Activated CD8-positive, alpha-beta memory T cell treated with anti-CD3 and anti-CD28 coated beads, Interleukin-2, amount 10 ng/mL, durations not matched to agents 7 days and 5 days (primary cell): ENCODE measurements around the gene RAMACL. TPM values are rescaled to one million over a fixed set of nuclear protein-coding genes. Genes with fewer than 3 reads are reported as not detected.
A peak's percentile ranks its signal among the peaks of the same experiment; 100 is the strongest.

ENCODE experiments used
- ATAC-seq: fragments of 150-1000 bp; cut with Tn5 transposase; one replicate; pipeline ENCODE4 v1.10.0; 2021; ENCODE audit warnings: moderate library complexity
- CTCF ChIA-PET: fragments of 350-600 bp; sonication (Branson Sonifier 250); formaldehyde crosslinking; loops from one replicate; lab custom pipeline; 2021; ENCODE audit warnings: antibody characterized with exemption; lab: Charles Lee
- DNase-seq: peaks from one replicate; pipeline ENCODE4 v3.0.0-alpha.2; 2020
- H3K27ac Mint-ChIP-seq: one replicate; pipeline ENCODE4 v1.8.0; 2021; ENCODE audit warnings: mild to moderate bottlenecking, mixed read lengths
- H3K27me3 Mint-ChIP-seq: one replicate; pipeline ENCODE4 v1.8.0; 2021; ENCODE audit warnings: mixed read lengths
- H3K36me3 Mint-ChIP-seq: one replicate; pipeline ENCODE4 v1.8.0; 2021; ENCODE audit warnings: mild to moderate bottlenecking, mixed read lengths
- H3K4me1 Mint-ChIP-seq: one replicate; pipeline ENCODE4 v1.8.0; 2021; ENCODE audit warnings: mixed read lengths
- H3K4me3 Mint-ChIP-seq: one replicate; pipeline ENCODE4 v1.8.0; 2021; ENCODE audit warnings: mild to moderate bottlenecking, moderate library complexity, mixed read lengths
- H3K9me3 Mint-ChIP-seq: one replicate; pipeline ENCODE4 v1.8.0; 2022; ENCODE audit warnings: low read depth, mixed read lengths
- total RNA-seq, 2 experiments: library from RNA; stranded (reverse); gene quantifications; one replicate each; pipeline ENCODE4 v1.2.3, GENCODE V29; 2021

The RAMACL gene
- total RNA-seq, 2 experiments from 2014 or later, result 0.14 to 0.29 TPM

DNA sequence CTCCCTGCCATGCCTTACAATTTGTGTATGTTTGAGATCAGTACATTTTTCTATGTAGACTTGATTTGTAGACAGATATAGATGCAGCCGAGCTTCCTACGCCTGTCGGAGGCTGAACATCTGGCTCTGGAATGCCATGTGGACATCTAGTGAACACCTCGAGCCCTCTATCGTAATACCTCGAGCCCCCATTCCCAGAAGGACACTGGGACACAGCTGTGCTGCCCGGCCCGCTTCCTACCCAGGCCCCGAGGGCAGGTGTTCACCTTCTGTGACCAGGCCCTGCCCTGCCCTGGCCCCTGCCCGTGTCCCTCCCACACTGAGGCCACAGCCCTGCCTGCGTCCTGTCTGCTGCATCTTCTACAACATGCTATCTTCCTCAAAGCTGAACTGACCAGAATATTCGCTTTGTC, 27.7 kb upstream of the RAMACL start:
- H3K27me3 Mint-ChIP-seq, result no peaks in the 10 kb centered on the region
- no peak overlapping the region for H3K27ac Mint-ChIP-seq
- no peaks in the 10 kb centered on the region for H3K9me3 Mint-ChIP-seq

DNA sequence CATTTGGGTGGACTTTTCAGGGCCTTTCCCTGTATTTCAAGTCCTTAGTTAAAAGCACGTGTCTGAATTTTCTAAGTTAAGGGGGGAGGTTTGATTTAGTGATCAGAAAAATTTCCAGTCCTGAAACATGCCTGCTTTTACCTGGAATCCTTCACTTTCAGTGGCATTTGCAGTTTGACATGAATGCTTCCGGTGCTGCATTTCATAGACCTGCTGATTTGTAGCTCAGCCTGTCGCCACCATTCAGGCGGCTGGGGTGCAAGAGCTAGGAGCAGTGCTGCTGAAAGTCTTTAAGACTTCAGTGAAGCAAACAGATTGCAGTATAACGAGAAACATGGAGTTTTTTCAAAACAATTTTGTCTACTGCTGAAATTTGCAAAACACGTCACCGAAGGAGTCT, 26.5 kb upstream of the RAMACL start:
- CTCF ChIA-PET, result no interaction called here
- H3K27ac Mint-ChIP-seq, result no peak overlapping the region
- ATAC-seq, result no peak

More for the DNA sequence above, 27.7 kb upstream of the RAMACL start:
- no peaks in the 10 kb centered on the region for H3K36me3 Mint-ChIP-seq
- CTCF ChIA-PET, result no interaction called here
- DNase-seq (no peak), ATAC-seq (no peak)
- no peak overlapping the region for H3K4me3 Mint-ChIP-seq
- no peaks in the 10 kb centered on the region for H3K4me1 Mint-ChIP-seq

DNA sequence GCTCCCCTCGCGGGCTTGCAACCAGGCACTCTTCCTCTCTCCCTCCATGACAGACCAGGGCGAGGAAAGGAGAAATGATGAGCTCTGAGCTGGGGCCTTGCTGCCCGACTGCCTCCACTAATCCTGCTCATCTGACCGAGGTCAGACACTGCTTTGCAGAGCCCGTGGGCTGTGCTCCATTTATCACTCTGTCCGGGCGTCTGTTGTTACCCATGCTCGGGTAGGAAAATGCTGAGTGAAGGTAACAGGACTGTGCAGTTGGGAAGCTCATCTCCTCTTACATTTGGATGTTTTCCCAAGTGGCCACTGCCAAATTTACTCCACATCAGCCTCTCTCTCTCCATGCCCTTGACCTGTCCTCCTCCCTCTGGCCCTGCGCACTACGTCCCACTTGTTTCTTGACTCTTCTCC, 26.0 kb upstream of the RAMACL start:
- ATAC-seq, result no peak
- Mint-ChIP-seq H3K27me3 (no peaks in the 10 kb centered on the region), H3K4me1 (no peaks in the 10 kb centered on the region), H3K9me3 (no peaks in the 10 kb centered on the region), H3K36me3 (no peaks in the 10 kb centered on the region), H3K4me3 (no peak overlapping the region), H3K27ac (no peak overlapping the region)
- DNase-seq, result peak; percentile 14
- CTCF ChIA-PET, result no interaction called here

More for the DNA sequence above, 26.5 kb upstream of the RAMACL start:
- Mint-ChIP-seq H3K4me3 (no peak overlapping the region), H3K9me3 (no peaks in the 10 kb centered on the region), H3K36me3 (no peaks in the 10 kb centered on the region), H3K4me1 (no peaks in the 10 kb centered on the region), H3K27me3 (no peaks in the 10 kb centered on the region)
- DNase-seq, result peak; percentile 22

DNA sequence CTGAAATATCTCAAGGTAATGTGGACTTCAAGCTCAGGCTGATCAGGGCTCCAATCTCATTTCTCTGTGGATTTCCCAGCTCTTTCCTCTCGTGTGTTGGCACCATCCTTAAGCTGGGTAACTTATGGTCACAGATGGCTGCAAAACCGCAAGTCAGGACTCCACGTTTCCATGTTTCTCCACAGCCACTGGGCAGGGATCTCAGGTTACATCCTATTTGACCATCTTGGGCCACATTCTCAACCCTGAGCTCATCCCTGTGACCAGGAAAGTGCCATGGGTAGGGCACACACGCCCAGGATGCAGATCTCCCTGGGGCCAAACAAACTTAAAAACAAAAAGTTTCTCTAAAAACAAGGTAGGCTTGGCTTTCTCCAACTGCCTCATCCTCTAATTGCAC, 25.2 kb upstream of the RAMACL start:
- DNase-seq (peak; percentile 25), ATAC-seq (no peak)
- Mint-ChIP-seq H3K27me3 (no peaks in the 10 kb centered on the region), H3K9me3 (no peaks in the 10 kb centered on the region), H3K27ac (no peak overlapping the region), H3K4me1 (no peaks in the 10 kb centered on the region), H3K4me3 (no peak overlapping the region), H3K36me3 (no peaks in the 10 kb centered on the region)
- CTCF ChIA-PET, result no interaction called here

DNA sequence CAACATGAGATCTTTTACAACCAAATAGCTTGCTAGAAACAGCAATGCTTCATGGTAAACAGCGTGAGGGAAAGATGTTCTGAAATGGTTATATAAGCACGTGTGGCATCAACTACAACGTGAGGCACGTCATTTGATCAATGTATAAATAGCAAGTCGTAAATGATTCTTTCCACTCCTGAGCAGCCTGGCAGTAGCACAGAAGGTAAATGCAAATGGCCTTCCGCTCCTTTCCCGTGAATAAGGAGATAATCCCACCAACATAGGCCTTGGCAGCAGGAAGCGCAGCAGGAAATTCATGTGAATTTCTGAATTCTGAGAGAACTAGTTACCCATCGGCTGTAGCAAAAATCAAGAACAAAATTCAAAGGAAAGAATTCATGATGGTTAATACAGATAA, 23.6 kb upstream of the RAMACL start:
- Mint-ChIP-seq H3K27me3 (no peaks in the 10 kb centered on the region), H3K36me3 (no peaks in the 10 kb centered on the region), H3K4me1 (no peaks in the 10 kb centered on the region), H3K4me3 (no peak overlapping the region), H3K9me3 (no peaks in the 10 kb centered on the region), H3K27ac (no peak overlapping the region)
- no peak for ATAC-seq
- DNase-seq, result peak; percentile 22
- CTCF ChIA-PET, result interaction anchor here (0.9 kb wide), 1 partner anchor 12 kb away, joined by 3 read pairs; no protein-coding TSS in a partner anchor

DNA sequence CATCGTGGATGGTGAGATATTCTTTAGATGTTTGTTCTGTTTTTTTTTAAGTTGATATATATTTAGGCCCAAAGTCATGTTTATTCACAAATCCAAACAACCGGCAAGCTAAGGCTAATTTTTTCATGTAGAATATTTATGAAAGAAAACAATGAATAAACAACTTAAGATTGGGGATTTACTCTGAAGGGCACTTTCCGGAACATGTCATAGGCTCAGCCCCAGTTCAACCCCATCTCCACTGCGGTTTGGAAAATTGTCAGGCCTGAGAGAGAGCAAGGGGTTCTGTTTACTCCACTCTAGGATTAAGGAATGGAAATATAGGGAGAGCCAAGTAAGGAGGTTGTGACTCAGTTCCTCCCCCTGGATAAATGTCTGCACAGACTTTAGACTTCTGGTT, 22.3 kb upstream of the RAMACL start:
- no peak overlapping the region for H3K27ac Mint-ChIP-seq
- CTCF ChIA-PET, result no interaction called here
- no peaks in the 10 kb centered on the region for H3K9me3 Mint-ChIP-seq
- H3K4me1 Mint-ChIP-seq, result no peaks in the 10 kb centered on the region
- no peak overlapping the region for H3K4me3 Mint-ChIP-seq
- H3K27me3 Mint-ChIP-seq, result no peaks in the 10 kb centered on the region
- ATAC-seq (no peak), DNase-seq (no peak)
- H3K36me3 Mint-ChIP-seq, result no peaks in the 10 kb centered on the region

DNA sequence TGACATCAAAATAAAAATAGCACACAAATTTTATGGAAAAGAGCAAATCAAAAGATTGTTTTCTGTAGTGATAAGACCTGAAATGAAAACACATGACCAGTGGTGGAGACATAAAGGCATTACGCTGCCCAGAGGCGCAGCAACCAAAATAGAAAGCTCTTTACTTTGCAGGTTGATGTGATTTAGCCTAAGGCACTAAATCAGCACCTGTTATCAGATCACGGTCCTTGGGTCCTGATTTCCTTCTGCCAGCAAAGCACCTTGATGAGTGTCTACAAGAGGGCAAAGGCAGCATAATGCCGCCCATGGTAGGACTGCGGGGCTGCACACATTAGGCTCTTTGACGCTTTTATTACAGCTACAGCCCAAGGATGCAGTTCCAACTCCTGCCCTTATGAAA, 19.3 kb upstream of the RAMACL start:
- CTCF ChIA-PET, result no interaction called here
- ATAC-seq, result no peak
- DNase-seq, result peak; percentile 37
- H3K4me1 Mint-ChIP-seq, result no peaks in the 10 kb centered on the region
- H3K27me3 Mint-ChIP-seq, result no peaks in the 10 kb centered on the region
- H3K27ac Mint-ChIP-seq, result no peak overlapping the region
- no peaks in the 10 kb centered on the region for H3K9me3 Mint-ChIP-seq
- no peak overlapping the region for H3K4me3 Mint-ChIP-seq
- H3K36me3 Mint-ChIP-seq, result no peaks in the 10 kb centered on the region

DNA sequence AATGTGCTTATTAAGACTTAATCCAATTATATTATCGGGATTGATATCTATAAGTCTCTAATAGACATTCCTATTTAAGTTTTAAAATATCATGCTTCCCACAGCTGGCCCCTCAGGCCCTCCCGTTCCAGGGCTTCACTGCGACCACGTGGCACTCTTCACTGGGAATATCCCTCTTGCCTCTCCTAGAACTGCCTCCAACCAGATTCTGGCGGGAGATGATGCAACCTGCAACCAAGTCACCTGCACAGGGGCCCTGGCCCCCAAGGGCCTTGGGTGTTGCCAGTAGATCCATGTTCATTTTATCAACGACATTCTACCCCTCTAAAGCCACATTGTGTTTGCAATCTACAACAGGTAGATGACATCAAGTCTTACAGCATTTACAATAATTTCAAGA, 18.4 kb upstream of the RAMACL start:
- Mint-ChIP-seq H3K4me1 (no peaks in the 10 kb centered on the region), H3K27me3 (no peaks in the 10 kb centered on the region), H3K27ac (no peak overlapping the region), H3K9me3 (no peaks in the 10 kb centered on the region), H3K36me3 (no peaks in the 10 kb centered on the region), H3K4me3 (no peak overlapping the region)
- ATAC-seq (no peak), DNase-seq (peak; percentile 33)
- CTCF ChIA-PET, result no interaction called here

DNA sequence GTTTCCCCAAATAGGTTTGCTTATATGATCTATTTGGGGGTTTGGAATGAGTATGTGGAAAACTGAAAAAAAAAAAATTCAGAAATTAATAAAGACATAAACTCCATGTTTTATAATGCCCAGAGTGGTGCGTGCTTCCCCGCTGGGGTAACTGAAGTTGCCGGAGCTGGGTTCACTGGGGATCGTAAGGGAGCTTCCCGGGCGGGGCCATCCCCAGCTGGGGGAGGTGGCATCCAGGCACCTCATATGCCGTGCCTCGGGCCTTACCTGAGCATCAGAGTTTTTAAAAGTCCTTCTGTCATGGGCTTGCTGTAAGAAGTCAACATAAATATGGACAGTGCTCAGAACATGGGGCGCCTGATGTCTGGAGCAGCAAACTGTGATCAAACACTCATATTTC, 17.9 kb upstream of the RAMACL start:
- Mint-ChIP-seq H3K9me3 (no peaks in the 10 kb centered on the region), H3K27me3 (no peaks in the 10 kb centered on the region), H3K27ac (no peak overlapping the region), H3K36me3 (no peaks in the 10 kb centered on the region), H3K4me3 (no peak overlapping the region), H3K4me1 (no peaks in the 10 kb centered on the region)
- CTCF ChIA-PET, result no interaction called here
- ATAC-seq (no peak), DNase-seq (no peak)

DNA sequence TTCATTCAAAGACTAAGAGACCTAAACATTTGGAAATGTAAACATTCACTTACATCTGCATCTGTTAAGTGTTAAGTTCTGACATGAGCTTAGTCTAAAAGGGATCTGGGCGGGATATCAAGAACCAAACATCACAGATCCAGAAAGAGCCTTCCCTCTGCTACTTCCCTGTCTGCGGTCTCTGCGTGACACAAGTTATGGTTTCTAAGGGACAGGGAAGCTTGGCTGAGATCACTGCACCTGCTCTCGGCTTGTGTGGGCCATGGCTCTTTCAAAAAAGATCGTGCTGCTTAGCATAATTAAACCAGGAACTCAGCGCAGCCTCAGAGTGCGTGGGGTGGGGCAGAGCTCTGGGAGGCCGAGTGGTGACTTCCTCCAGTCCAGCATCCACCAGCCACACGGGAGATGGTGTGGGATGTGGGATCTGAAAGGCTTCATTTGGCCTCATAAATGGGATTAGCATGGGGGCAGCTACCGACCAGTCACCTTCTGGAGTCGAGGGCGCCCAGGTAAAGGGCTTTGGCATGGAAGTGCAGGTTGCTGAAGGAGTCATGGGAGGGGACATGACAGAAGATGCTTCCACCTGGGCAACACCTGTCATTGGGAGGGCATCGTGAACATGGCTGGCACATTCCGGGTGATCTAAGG, 16.7 kb upstream of the RAMACL start:
- DNase-seq (no peak), ATAC-seq (no peak)
- H3K4me3 Mint-ChIP-seq, result no peak overlapping the region
- no peaks in the 10 kb centered on the region for H3K9me3 Mint-ChIP-seq
- CTCF ChIA-PET, result no interaction called here
- H3K4me1 Mint-ChIP-seq, result no peaks in the 10 kb centered on the region
- H3K27me3 Mint-ChIP-seq, result no peaks in the 10 kb centered on the region
- H3K36me3 Mint-ChIP-seq, result no peaks in the 10 kb centered on the region
- no peak overlapping the region for H3K27ac Mint-ChIP-seq

DNA sequence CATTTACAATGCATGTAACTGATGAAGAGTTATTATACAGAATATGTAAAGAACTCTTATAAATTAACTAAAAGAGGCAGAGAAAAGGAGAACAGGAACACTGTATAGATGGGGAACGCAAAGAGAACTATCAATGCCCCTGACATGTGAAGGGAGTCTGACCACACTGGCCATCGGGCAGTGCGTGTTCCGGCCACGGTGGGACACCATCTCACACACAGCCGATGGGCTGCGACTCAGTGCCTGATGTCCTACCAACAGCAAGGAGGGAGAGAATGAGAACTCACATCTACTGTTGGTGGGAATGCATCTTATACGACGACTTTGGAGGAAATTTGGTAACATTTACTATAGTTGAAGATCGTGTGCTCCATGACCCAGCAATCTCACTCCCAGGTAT, 15.5 kb upstream of the RAMACL start:
- ATAC-seq (no peak), DNase-seq (no peak)
- H3K9me3 Mint-ChIP-seq, result no peaks in the 10 kb centered on the region
- H3K4me3 Mint-ChIP-seq, result no peak overlapping the region
- H3K27ac Mint-ChIP-seq, result no peak overlapping the region
- H3K27me3 Mint-ChIP-seq, result no peaks in the 10 kb centered on the region
- H3K36me3 Mint-ChIP-seq, result no peaks in the 10 kb centered on the region
- CTCF ChIA-PET, result no interaction called here
- H3K4me1 Mint-ChIP-seq, result no peaks in the 10 kb centered on the region

DNA sequence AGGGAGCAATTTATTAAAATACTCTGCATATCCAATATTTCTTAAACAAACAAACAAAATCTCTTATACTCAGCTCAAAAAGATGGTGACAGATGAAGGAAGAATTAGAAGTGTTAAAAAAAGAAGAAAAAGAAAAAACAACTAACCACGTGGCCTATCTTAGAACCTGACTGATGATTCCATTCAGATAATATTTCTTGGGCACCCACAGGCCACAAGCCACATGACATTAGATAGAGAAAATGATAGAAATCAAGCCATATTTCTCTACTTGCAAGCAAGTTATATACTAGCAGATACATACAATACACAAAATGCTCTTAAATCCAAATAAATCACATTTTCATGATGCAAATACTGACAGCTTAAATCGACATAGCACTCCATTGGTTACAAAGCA, 14.5 kb upstream of the RAMACL start:
- no peak overlapping the region for H3K27ac Mint-ChIP-seq
- DNase-seq (no peak), ATAC-seq (no peak)
- no peaks in the 10 kb centered on the region for H3K27me3 Mint-ChIP-seq
- H3K4me3 Mint-ChIP-seq, result no peak overlapping the region
- CTCF ChIA-PET, result no interaction called here
- no peaks in the 10 kb centered on the region for H3K9me3 Mint-ChIP-seq
- H3K36me3 Mint-ChIP-seq, result no peaks in the 10 kb centered on the region
- H3K4me1 Mint-ChIP-seq, result no peaks in the 10 kb centered on the region

DNA sequence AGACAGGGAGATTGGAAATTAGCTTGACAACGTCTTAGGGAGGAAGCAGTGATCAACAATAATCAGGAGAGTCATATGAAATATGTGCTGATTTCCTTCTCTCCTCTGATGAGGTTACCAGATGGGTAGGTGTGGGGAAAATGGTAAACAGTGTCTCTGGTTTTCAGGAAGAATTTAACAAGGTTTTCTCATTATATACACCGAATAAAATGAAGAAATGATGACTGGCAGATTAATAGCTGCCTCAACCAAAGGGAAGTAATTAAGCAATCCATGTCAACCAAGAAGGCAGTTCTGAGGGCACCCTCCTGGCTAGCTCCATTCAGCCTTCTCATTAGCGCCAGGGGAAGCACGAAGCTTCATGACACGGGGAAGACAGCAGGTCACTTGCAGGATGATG, 12.7 kb upstream of the RAMACL start:
- Mint-ChIP-seq H3K36me3 (no peaks in the 10 kb centered on the region), H3K9me3 (no peaks in the 10 kb centered on the region), H3K4me3 (no peak overlapping the region), H3K27me3 (no peaks in the 10 kb centered on the region), H3K27ac (no peak overlapping the region), H3K4me1 (no peaks in the 10 kb centered on the region)
- no peak for ATAC-seq
- no peak for DNase-seq
- CTCF ChIA-PET, result no interaction called here

DNA sequence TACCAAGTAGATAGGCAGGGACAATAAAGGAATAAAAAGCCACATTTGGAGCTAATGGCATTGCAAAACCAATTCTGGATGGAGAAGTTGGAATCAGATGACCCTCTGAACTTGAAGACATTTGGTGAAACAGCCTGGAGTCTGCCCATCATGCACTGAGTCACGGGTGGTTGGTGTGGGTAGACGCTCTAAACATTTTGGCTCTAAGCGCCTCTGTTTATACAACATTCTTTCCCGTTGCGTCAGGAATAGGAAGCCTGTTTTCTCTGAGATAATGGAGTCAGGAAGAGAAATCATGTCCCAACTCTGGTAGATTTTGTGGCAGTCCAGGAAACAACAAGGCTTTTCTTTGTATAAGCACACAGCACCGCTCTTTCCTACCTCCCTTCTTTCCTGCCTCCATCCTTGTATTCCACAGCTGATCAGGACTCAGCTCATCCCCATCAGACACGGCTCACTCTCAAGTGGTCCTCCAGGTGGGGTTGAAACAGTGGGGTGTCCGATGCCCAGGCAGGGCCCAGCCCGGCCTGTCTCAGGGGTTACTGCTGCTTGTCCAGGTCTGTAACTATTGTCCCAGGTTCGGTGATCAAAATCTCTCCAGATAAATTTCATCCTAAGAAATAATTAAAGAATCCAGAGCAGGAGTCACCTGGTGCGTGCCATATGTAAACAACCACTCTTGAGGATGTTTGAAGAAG, 12.1 kb upstream of the RAMACL start:
- no peak for ATAC-seq

More for the DNA sequence above, 12.1 kb upstream of the RAMACL start:
- no peaks in the 10 kb centered on the region for H3K36me3 Mint-ChIP-seq
- CTCF ChIA-PET, result no interaction called here
- no peaks in the 10 kb centered on the region for H3K4me1 Mint-ChIP-seq
- DNase-seq, result no peak
- no peaks in the 10 kb centered on the region for H3K9me3 Mint-ChIP-seq
- no peaks in the 10 kb centered on the region for H3K27me3 Mint-ChIP-seq
- no peak overlapping the region for H3K4me3 Mint-ChIP-seq
- no peak overlapping the region for H3K27ac Mint-ChIP-seq
